SK-N-SH (cell line): ENCODE data around the gene FCER2. TPM values are rescaled to one million over a fixed set of nuclear protein-coding genes. Genes with fewer than 3 reads are reported as not detected.

Experiments used
- CTCF ChIA-PET: fragments of 300-600, 350-600 bp; formaldehyde crosslinking; extraction: SDS; loops from one replicate; lab custom pipeline; 2021; lab: Yijun Ruan, JAX
- POLR2A ChIA-PET: fragments of 350-600 bp; sonication (Branson Sonifier 250); formaldehyde crosslinking; extraction: SDS; loops from one replicate; lab custom pipeline; 2020; ENCODE audit warnings: antibody characterized with exemption, inconsistent platforms; lab: Yijun Ruan, JAX
- DNase-seq: peaks from one replicate; pipeline ENCODE4 v3.0.0; 2012
- H2AFZ ChIP-seq: fragments of 200-600 bp; sonication (generic); 2 replicates; pipeline ENCODE4 v1.8.1; 2016; ENCODE audit warnings: antibody characterized with exemption, mild to moderate bottlenecking, low read depth
- H3F3A ChIP-seq: fragments of 200-600 bp; sonication (generic); replicated peaks from 2 replicates; pipeline ENCODE3; 2016; ENCODE audit warnings: antibody characterized with exemption, mild to moderate bottlenecking; ENCODE audit not compliant: insufficient read depth
- H3K27ac ChIP-seq, 2 experiments: fragments of 200-500 bp in 1 of 2; fragments of 200-600 bp in 1 of 2; sonication (Bioruptor generic) in 1 of 2; sonication (generic), shearing (Covaris generic) in 1 of 2; 2 replicates each; pipeline versions ENCODE4 v1.5.1 to v1.6.1; 2014 to 2016; ENCODE audit warnings: low read depth in 2 of 2, inconsistent platforms in 1 of 2, low read length in 1 of 2, mild to moderate bottlenecking in 1 of 2, mixed read lengths in 1 of 2
- H3K27me3 ChIP-seq: fragments of 200-600 bp; sonication (generic), shearing (Covaris generic); 2 replicates; pipeline ENCODE4 v1.6.1; 2016; ENCODE audit warnings: mixed run types; ENCODE audit not compliant: insufficient read depth
- H3K36me3 ChIP-seq, 2 experiments: fragments of 200-500 bp in 1 of 2; fragments of 200-600 bp in 1 of 2; sonication (Bioruptor generic) in 1 of 2; sonication (generic) in 1 of 2; replicated peaks in 1 of 2; 2 replicates each; pipeline versions ENCODE3 to v1.5.1; 2014 to 2016; ENCODE audit warnings: low read length in 1 of 2, mild to moderate bottlenecking in 1 of 2; ENCODE audit not compliant: insufficient read depth in 2 of 2, control insufficient read depth in 1 of 2
- H3K4me1 ChIP-seq, 2 experiments: fragments of 200-500 bp in 1 of 2; fragments of 200-600 bp in 1 of 2; sonication (Bioruptor generic) in 1 of 2; sonication (generic), shearing (Covaris generic) in 1 of 2; 2 replicates each; pipeline versions ENCODE4 v1.5.1 to v1.6.1; 2014 to 2016; ENCODE audit warnings: low read depth in 1 of 2, low read length in 1 of 2, mixed run types in 1 of 2; ENCODE audit not compliant: insufficient read depth in 2 of 2, control insufficient read depth in 1 of 2
- H3K4me2 ChIP-seq: fragments of 200-600 bp; sonication (generic), shearing (Covaris generic); 2 replicates; pipeline ENCODE4 v1.6.1; 2017; ENCODE audit warnings: mixed run types
- H3K4me3 ChIP-seq, 2 experiments: fragments of 200-500 bp in 1 of 2; fragments of 200-600 bp in 1 of 2; sonication (Bioruptor generic) in 1 of 2; sonication (generic), shearing (Covaris generic) in 1 of 2; 2 replicates each; pipeline versions ENCODE4 v1.5.1 to v1.8.1; 2014 to 2016; ENCODE audit warnings: low read depth in 2 of 2, inconsistent platforms in 1 of 2, low read length in 1 of 2, mild to moderate bottlenecking in 1 of 2, mixed read lengths in 1 of 2, moderate library complexity in 1 of 2
- H3K79me2 ChIP-seq: fragments of 200-600 bp; sonication (generic); 2 replicates; pipeline ENCODE4 v1.8.1; 2017; ENCODE audit warnings: mild to moderate bottlenecking; ENCODE audit not compliant: insufficient read depth
- H3K9ac ChIP-seq: fragments of 200-600 bp; sonication (generic); 2 replicates; pipeline ENCODE4 v1.6.1; 2017; ENCODE audit warnings: mixed run types
- H3K9me2 ChIP-seq: fragments of 200-600 bp; sonication (generic); 2 replicates; pipeline ENCODE4 v1.6.1; 2017; ENCODE audit warnings: mixed run types
- H3K9me3 ChIP-seq: fragments of 200-600 bp; sonication (generic); 2 replicates; pipeline ENCODE4 v1.6.1; 2017; ENCODE audit warnings: mixed run types, mild to moderate bottlenecking, moderate library complexity
- H4K20me1 ChIP-seq: fragments of 200-600 bp; sonication (generic); 2 replicates; pipeline ENCODE4 v1.6.1; 2017; ENCODE audit warnings: mild to moderate bottlenecking, mixed run types; ENCODE audit not compliant: insufficient read depth
- EP300 ChIP-seq, 2 experiments: IDR thresholded peaks; 2 replicates each; pipeline versions ENCODE4 v1.4.0 to v1.6.1; 2012; ENCODE audit warnings: borderline replicate concordance in 1 of 2, low read depth in 1 of 2, low read length in 1 of 2
- EZH2phosphoT487 ChIP-seq: fragments of 200-600 bp; sonication (generic); IDR thresholded peaks from 2 replicates; pipeline ENCODE4 v1.6.1; 2017; ENCODE audit warnings: low read depth, mixed run types, mild to moderate bottlenecking, antibody characterized with exemption, moderate library complexity, borderline replicate concordance
- FOSL2 ChIP-seq: IDR thresholded peaks from 2 replicates; pipeline ENCODE4 v1.4.0; 2012; ENCODE audit warnings: low read depth, mild to moderate bottlenecking, moderate library complexity, borderline replicate concordance
- FOXJ3 ChIP-seq: sonication (generic); formaldehyde crosslinking; IDR thresholded peaks from 2 replicates; pipeline ENCODE4 v1.5.1; 2020; ENCODE audit warnings: mild to moderate bottlenecking, missing genetic modification reagents
- GATA2 ChIP-seq: sonication (generic); formaldehyde crosslinking; IDR thresholded peaks from 2 replicates; pipeline ENCODE4 v1.5.0; 2020; ENCODE audit warnings: mild to moderate bottlenecking, missing genetic modification reagents
- MXI1 ChIP-seq: IDR thresholded peaks from 2 replicates; pipeline ENCODE4 v1.6.1; 2012; ENCODE audit warnings: mild to moderate bottlenecking, low read depth, low read length, improper control_type of control experiment
- POLR2AphosphoS5 ChIP-seq: IDR thresholded peaks from 2 replicates; pipeline ENCODE4 v1.6.1; 2012; ENCODE audit warnings: low read depth, low read length
- RAD21 ChIP-seq: IDR thresholded peaks from 2 replicates; pipeline ENCODE4 v1.6.1; 2012; ENCODE audit warnings: mild to moderate bottlenecking, low read length
- SMC3 ChIP-seq: IDR thresholded peaks from 2 replicates; pipeline ENCODE4 v1.6.1; 2012; ENCODE audit warnings: low read depth, low read length, improper control_type of control experiment
- TCF12 ChIP-seq: IDR thresholded peaks from 2 replicates; pipeline ENCODE4 v1.4.0; 2012
- YY1 ChIP-seq: IDR thresholded peaks from 2 replicates; pipeline ENCODE4 v1.4.0; 2012; ENCODE audit warnings: low read depth, mild to moderate bottlenecking
- WGBS: methylation state at CpG from one replicate; pipeline ENCODE4 v1.1.6; 2017; ENCODE audit warnings: low lambda C conversion rate; 5-methylcytosine and 5-hydroxymethylcytosine counted together
- polyA plus RNA-seq, 3 experiments: library from polyadenylated mRNA; depleted of rRNA; stranded (reverse); fragments of >200 nt; gene quantifications; 2 replicates each; pipeline ENCODE4 v1.2.3, GENCODE V29; 2012
- TF ChIP-seq, protein P1 (sequence below): fragments of 200-600 bp; sonication (generic); IDR thresholded peaks from 2 replicates; pipeline ENCODE4 v1.6.1; 2017; ENCODE audit warnings: antibody characterized with exemption, mild to moderate bottlenecking, moderate library complexity
- TF ChIP-seq, protein P2 (sequence below): IDR thresholded peaks from 2 replicates; pipeline ENCODE4 v1.4.0; 2012; ENCODE audit warnings: low read depth, borderline replicate concordance
- TF ChIP-seq, protein P3 (sequence below): IDR thresholded peaks from 2 replicates; pipeline ENCODE4 v1.6.1; 2012; ENCODE audit warnings: mild to moderate bottlenecking, low read depth, low read length, moderate library complexity

FCER2 gene
- polyA plus RNA-seq, 1 of the 3 experiments (the other 2 are of a cell fraction) = not detected

DNA sequence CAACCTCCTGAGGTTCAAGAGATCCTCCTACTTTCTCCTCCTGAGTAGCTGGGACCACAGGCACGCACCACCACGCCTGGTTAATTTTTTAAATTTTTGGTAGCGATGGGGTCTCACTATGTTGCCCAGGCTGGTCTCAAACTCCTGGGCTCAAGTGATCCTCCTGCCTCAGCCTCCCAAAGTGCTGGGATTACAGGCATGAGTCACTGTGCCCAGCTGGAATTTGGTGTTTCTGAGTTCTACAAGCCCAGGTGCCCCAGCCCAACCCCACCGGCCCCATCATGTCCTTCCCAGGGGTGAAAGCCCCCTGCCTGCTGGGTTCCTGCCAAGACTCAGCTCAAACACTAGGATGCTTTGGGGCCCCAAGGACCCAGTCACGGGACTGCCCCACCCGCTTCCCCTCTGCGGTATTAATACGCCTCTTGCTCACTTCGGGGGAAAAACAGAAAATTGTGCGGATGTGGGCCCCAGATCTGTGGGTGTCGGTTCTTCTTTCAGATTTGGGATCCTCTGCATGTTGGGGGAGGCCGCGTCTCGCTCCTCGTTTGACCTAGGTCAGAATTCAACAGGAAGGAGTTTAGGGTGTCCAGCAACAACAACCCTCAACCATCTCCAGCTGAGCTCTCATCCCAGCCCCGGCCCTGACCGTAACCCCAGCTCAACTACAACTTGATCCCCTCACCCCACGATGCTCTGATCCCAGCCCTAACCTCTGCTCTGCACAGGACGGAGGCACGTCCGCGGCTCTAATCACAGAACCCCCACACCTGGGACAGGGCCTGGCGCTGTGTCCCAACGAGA lies 3.7 kb upstream of the FCER2 start:
- Histone ChIP-seq H2AFZ (no peak overlapping the region), H3F3A (no peaks in the 10 kb centered on the region), H3K27ac (no peak overlapping the region), H3K9me3 (no peaks in the 10 kb centered on the region), H3K4me3 (no peak overlapping the region), H3K9me2 (no peaks in the 10 kb centered on the region), H3K36me3 (no peaks in the 10 kb centered on the region), H3K4me1 (no peaks in the 10 kb centered on the region), H3K79me2 (no peaks in the 10 kb centered on the region), H3K27me3 (peaks cover 64% of the 10 kb centered on the region), H4K20me1 (no peaks in the 10 kb centered on the region), H3K4me2 (no peak overlapping the region), H3K9ac (no peak overlapping the region)
- ChIA-PET POLR2A (no interaction called here), CTCF (interaction anchor here (0.8 kb wide), 1 partner anchor 25 kb away, joined by 4 read pairs; the partner anchor contains the start of gene TRAPPC5)
- TF ChIP-seq SMC3 (no peak), POLR2AphosphoS5 (no peak), FOXJ3 (no peak), MXI1 (no peak), GATA2 (CRISPR knock-in tag) (no peak), TCF12 (no peak), FOSL2 (no peak), RAD21 (no peak), YY1 (no peak), EZH2phosphoT487 (no peak), EP300 (IDR thresholded peaks at IDR 0.05; ENCODE audit: borderline replicate concordance in 1 of 2, low read depth in 1 of 2, low read length in 1 of 2) (no peak)
- TF ChIP-seq, protein P1, sequence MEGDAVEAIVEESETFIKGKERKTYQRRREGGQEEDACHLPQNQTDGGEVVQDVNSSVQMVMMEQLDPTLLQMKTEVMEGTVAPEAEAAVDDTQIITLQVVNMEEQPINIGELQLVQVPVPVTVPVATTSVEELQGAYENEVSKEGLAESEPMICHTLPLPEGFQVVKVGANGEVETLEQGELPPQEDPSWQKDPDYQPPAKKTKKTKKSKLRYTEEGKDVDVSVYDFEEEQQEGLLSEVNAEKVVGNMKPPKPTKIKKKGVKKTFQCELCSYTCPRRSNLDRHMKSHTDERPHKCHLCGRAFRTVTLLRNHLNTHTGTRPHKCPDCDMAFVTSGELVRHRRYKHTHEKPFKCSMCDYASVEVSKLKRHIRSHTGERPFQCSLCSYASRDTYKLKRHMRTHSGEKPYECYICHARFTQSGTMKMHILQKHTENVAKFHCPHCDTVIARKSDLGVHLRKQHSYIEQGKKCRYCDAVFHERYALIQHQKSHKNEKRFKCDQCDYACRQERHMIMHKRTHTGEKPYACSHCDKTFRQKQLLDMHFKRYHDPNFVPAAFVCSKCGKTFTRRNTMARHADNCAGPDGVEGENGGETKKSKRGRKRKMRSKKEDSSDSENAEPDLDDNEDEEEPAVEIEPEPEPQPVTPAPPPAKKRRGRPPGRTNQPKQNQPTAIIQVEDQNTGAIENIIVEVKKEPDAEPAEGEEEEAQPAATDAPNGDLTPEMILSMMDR = no peak
- TF ChIP-seq, protein P2, sequence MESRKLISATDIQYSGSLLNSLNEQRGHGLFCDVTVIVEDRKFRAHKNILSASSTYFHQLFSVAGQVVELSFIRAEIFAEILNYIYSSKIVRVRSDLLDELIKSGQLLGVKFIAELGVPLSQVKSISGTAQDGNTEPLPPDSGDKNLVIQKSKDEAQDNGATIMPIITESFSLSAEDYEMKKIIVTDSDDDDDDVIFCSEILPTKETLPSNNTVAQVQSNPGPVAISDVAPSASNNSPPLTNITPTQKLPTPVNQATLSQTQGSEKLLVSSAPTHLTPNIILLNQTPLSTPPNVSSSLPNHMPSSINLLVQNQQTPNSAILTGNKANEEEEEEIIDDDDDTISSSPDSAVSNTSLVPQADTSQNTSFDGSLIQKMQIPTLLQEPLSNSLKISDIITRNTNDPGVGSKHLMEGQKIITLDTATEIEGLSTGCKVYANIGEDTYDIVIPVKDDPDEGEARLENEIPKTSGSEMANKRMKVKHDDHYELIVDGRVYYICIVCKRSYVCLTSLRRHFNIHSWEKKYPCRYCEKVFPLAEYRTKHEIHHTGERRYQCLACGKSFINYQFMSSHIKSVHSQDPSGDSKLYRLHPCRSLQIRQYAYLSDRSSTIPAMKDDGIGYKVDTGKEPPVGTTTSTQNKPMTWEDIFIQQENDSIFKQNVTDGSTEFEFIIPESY = no peak
- TF ChIP-seq, protein P3, sequence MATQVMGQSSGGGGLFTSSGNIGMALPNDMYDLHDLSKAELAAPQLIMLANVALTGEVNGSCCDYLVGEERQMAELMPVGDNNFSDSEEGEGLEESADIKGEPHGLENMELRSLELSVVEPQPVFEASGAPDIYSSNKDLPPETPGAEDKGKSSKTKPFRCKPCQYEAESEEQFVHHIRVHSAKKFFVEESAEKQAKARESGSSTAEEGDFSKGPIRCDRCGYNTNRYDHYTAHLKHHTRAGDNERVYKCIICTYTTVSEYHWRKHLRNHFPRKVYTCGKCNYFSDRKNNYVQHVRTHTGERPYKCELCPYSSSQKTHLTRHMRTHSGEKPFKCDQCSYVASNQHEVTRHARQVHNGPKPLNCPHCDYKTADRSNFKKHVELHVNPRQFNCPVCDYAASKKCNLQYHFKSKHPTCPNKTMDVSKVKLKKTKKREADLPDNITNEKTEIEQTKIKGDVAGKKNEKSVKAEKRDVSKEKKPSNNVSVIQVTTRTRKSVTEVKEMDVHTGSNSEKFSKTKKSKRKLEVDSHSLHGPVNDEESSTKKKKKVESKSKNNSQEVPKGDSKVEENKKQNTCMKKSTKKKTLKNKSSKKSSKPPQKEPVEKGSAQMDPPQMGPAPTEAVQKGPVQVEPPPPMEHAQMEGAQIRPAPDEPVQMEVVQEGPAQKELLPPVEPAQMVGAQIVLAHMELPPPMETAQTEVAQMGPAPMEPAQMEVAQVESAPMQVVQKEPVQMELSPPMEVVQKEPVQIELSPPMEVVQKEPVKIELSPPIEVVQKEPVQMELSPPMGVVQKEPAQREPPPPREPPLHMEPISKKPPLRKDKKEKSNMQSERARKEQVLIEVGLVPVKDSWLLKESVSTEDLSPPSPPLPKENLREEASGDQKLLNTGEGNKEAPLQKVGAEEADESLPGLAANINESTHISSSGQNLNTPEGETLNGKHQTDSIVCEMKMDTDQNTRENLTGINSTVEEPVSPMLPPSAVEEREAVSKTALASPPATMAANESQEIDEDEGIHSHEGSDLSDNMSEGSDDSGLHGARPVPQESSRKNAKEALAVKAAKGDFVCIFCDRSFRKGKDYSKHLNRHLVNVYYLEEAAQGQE = no peak
- 29% methylated on average over 24 of the region's 24 CpGs for WGBS
- DNase-seq = no peak
